D721Med (cell line): ENCODE results near the gene KLF9.
A peak's percentile ranks its signal among the peaks of the same experiment; 100 is the strongest.

ENCODE experiments used
- DNase-seq: peaks from one replicate; pipeline ENCODE4 v3.0.0; 2011; ENCODE audit warnings: low spot score; ENCODE audit not compliant: insufficient read length
- FAIRE-seq: peaks from 2 replicates; lab custom pipeline; 2011; peaks lifted over from hg19 to GRCh38; lab: Jason Lieb, UNC
- TF ChIP-seq, protein P1 (sequence below): IDR thresholded peaks from 2 replicates; pipeline ENCODE4 v1.5.1; 2012; ENCODE audit warnings: mild to moderate bottlenecking, control low read depth; ENCODE audit not compliant: insufficient read depth; ENCODE audit errors: missing control alignments

The KLF9 gene

GRCh38 chr9:70413799-70414775 lies at the start of gene KLF9:
KLF9 (minus strand) TSS chr9:70414657; CDS start chr9:70413363, 1,294 bp downstream.
- DNase-seq (peak; percentile 69), FAIRE-seq (no peak)
- TF ChIP-seq, protein P1, sequence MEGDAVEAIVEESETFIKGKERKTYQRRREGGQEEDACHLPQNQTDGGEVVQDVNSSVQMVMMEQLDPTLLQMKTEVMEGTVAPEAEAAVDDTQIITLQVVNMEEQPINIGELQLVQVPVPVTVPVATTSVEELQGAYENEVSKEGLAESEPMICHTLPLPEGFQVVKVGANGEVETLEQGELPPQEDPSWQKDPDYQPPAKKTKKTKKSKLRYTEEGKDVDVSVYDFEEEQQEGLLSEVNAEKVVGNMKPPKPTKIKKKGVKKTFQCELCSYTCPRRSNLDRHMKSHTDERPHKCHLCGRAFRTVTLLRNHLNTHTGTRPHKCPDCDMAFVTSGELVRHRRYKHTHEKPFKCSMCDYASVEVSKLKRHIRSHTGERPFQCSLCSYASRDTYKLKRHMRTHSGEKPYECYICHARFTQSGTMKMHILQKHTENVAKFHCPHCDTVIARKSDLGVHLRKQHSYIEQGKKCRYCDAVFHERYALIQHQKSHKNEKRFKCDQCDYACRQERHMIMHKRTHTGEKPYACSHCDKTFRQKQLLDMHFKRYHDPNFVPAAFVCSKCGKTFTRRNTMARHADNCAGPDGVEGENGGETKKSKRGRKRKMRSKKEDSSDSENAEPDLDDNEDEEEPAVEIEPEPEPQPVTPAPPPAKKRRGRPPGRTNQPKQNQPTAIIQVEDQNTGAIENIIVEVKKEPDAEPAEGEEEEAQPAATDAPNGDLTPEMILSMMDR, result no peak

DNA sequence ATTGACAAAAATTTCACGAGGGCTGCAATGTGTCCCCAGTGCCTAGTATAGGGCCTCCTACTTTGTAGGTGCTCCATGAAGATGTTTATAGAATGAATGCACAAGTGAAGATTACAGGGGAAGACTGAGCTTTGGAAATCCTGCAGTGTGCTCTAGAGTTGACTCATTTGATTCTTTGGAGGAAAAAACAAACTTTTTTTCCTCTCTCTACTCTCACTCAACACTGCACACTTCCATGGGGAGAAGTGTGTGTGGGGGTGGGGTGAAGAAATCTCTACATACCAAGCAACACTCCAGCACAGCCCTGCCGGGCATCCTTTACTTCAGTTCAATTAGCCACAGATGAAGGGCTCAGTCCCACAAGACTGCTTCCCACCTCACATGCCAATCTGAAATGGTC lies 49.4 kb upstream of the KLF9 start:
- DNase-seq, result no peak
- no peak for FAIRE-seq
- TF ChIP-seq, protein P1, result no peak

DNA sequence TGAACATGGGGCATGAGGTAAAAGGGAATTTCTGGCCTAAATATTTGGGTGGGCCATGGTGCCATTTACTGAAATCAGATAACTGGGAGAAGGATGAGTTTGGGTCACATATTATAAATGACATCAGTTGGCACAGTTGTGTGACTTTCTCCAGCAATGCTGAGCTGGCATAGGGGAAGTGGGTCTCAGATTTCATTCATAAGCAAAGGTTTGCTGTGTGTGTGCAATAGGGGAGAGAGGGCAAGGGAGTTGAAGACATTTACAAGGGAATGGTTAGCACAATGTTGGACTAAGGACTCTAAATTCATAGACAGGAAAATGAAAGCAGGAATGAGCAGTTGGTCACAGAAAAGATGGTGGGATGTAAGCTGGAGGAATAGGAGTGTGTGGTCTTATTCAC lies 47.8 kb upstream of the KLF9 start:
- FAIRE-seq, result no peak
- DNase-seq, result no peak
- TF ChIP-seq, protein P1, result no peak

- FAIRE-seq (no peak), DNase-seq (no peak)
- TF ChIP-seq, protein P1, result no peak
Measured at GRCh38 chr9:70457235-70457634, 42.8 kb upstream of the KLF9 start.

GRCh38 chr9:70455993-70456704 lies 41.7 kb upstream of the KLF9 start:
- FAIRE-seq, result no peak
- TF ChIP-seq, protein P1, result no peak
- no peak for DNase-seq

DNA sequence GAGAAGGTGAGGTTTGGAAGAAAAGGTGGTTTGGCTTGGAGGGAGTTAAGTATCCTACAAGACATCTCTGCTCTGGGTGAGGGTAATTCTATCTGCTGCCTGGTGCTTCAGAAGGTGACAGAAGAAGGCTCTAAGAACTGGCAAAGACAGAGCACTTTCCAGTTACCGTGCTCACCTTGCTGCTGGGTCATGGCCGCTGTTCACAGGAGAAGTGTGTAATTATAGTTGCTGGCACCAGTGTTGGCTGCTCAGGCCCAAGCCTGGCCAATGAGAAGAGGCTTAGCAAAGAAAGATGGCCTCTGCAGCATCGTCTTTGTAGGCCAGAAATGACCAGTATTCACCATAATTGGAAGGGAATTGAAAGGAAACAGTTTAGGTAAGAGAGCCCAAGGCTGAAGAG lies 37.9 kb upstream of the KLF9 start:
- FAIRE-seq, result no peak
- DNase-seq, result no peak
- TF ChIP-seq, protein P1, result no peak
